C1 segment of cervical spinal cord (tissue), 14 donors: ENCODE measurements around the gene LRBA.
"Not testable (repeated sequence)": the region's sequence is repeated elsewhere in the genome, so short reads cannot be mapped to it uniquely, and the experiment has no call there.

Source experiments
- DNase-seq, 14 donors: peaks; one replicate each; lab custom pipeline; 2025; lab: John Stamatoyannopoulos, UW

The LRBA gene

GRCh38 chr4:151021637-151022334, 6.7 kb upstream of the LRBA start:
- DNase-seq, result no peak

GRCh38 chr4:151015459-151016347, 619 bp upstream of the LRBA start:
- peak in 13 of 14 donors; percentile 50 to 86 (median 77) for DNase-seq

- no peak for DNase-seq
Observed at GRCh38 chr4:151013944-151014343, 1.1 kb downstream of the LRBA start.

GRCh38 chr4:151013491-151013890, 1.6 kb downstream of the LRBA start:
- no peak for DNase-seq

GRCh38 chr4:151012820-151013219, 2.3 kb downstream of the LRBA start:
- no peak for DNase-seq

- no peak for DNase-seq
Observed at GRCh38 chr4:151012376-151012775, 2.7 kb downstream of the LRBA start.

GRCh38 chr4:151004222-151004621, 10.9 kb downstream of the LRBA start:
- no peak for DNase-seq

- DNase-seq, result no peak
Observed at GRCh38 chr4:151000747-151001429, 14.2 kb downstream of the LRBA start.

GRCh38 chr4:150999086-150999485, 16.0 kb downstream of the LRBA start:
- no peak for DNase-seq

- DNase-seq, result no peak
Observed at GRCh38 chr4:150997141-150997540, 17.9 kb downstream of the LRBA start.

GRCh38 chr4:150994721-150995120, 20.4 kb downstream of the LRBA start:
- DNase-seq, result no peak

GRCh38 chr4:150993577-150993976, 21.5 kb downstream of the LRBA start:
- DNase-seq, result not testable (repeated sequence)

GRCh38 chr4:150990993-150991392, 24.1 kb downstream of the LRBA start:
- DNase-seq, result no peak

- no peak for DNase-seq
Observed at GRCh38 chr4:150990250-150990649, 24.8 kb downstream of the LRBA start.

- no peak for DNase-seq
Observed at GRCh38 chr4:150988238-150988637, 26.8 kb downstream of the LRBA start.

GRCh38 chr4:150987204-150987603, 27.9 kb downstream of the LRBA start:
- no peak for DNase-seq

- DNase-seq, result no peak
Observed at GRCh38 chr4:150986085-150986484, 29.0 kb downstream of the LRBA start.

- no peak for DNase-seq
Observed at GRCh38 chr4:150983851-150984250, 31.2 kb downstream of the LRBA start.

GRCh38 chr4:150982557-150983233, 32.4 kb downstream of the LRBA start:
- no peak for DNase-seq

GRCh38 chr4:150978738-150979575, 36.1 kb downstream of the LRBA start:
- DNase-seq, result no peak
